Calu3 (cell line): ENCODE results near the gene ZNF141. TPM values are rescaled to one million over a fixed set of nuclear protein-coding genes. Genes with fewer than 3 reads are reported as not detected.

Source experiments
- BruUV-seq: library from RNA; stranded (reverse); fragments of 400-500 nt; replicated peaks from 2 replicates; lab custom pipeline; 2021; lab: Mats Ljungman, UMichigan
- CTCF ChIA-PET: fragments of 300-600 bp; sonication (Branson Sonifier 250); formaldehyde crosslinking; loops from one replicate; lab custom pipeline; 2022; ENCODE audit warnings: antibody characterized with exemption; lab: Charles Lee
- DNase-seq: peaks from one replicate; pipeline ENCODE4 v3.0.0; 2022
- H3K27ac Mint-ChIP-seq: one replicate; pipeline ENCODE4 v1.8.0; 2022; ENCODE audit warnings: mixed read lengths; ENCODE audit not compliant: unreplicated experiment
- H3K27me3 Mint-ChIP-seq: one replicate; pipeline ENCODE4 v1.8.0; 2022; ENCODE audit warnings: mixed read lengths; ENCODE audit not compliant: unreplicated experiment
- H3K36me3 Mint-ChIP-seq: one replicate; pipeline ENCODE4 v1.8.0; 2022; ENCODE audit warnings: mild to moderate bottlenecking, moderate library complexity, mixed read lengths; ENCODE audit not compliant: insufficient read depth, unreplicated experiment
- H3K4me1 Mint-ChIP-seq: one replicate; pipeline ENCODE4 v1.8.0; 2022; ENCODE audit warnings: mild to moderate bottlenecking, low read depth, mixed read lengths; ENCODE audit not compliant: unreplicated experiment
- H3K4me3 Mint-ChIP-seq: one replicate; pipeline ENCODE4 v1.8.0; 2022; ENCODE audit warnings: mild to moderate bottlenecking, low read depth, moderate library complexity, mixed read lengths; ENCODE audit not compliant: unreplicated experiment
- H3K9me3 Mint-ChIP-seq: one replicate; pipeline ENCODE4 v1.8.0; 2022; ENCODE audit warnings: low read depth, mixed read lengths; ENCODE audit not compliant: unreplicated experiment
- intact Hi-C: fragments of 100-400 bp; cut with micrococcal nuclease; formaldehyde crosslinking; loops from one replicate; pipeline ENCODE4 v1.10.0; 2022; ENCODE audit not compliant: unreplicated experiment
- total RNA-seq: library from RNA; stranded (reverse); gene quantifications from 2 replicates; pipeline ENCODE4 v1.2.3, GENCODE V29; 2022
- TF ChIP-seq, protein P1 (sequence below): fragments of 200-600 bp; IDR thresholded peaks from one replicate; pipeline ENCODE4 v1.8.0; 2022; ENCODE audit warnings: antibody characterized with exemption; ENCODE audit not compliant: unreplicated experiment

ZNF141 gene
- total RNA-seq, 1 experiment from 2014 or later: 18.1 TPM

DNA sequence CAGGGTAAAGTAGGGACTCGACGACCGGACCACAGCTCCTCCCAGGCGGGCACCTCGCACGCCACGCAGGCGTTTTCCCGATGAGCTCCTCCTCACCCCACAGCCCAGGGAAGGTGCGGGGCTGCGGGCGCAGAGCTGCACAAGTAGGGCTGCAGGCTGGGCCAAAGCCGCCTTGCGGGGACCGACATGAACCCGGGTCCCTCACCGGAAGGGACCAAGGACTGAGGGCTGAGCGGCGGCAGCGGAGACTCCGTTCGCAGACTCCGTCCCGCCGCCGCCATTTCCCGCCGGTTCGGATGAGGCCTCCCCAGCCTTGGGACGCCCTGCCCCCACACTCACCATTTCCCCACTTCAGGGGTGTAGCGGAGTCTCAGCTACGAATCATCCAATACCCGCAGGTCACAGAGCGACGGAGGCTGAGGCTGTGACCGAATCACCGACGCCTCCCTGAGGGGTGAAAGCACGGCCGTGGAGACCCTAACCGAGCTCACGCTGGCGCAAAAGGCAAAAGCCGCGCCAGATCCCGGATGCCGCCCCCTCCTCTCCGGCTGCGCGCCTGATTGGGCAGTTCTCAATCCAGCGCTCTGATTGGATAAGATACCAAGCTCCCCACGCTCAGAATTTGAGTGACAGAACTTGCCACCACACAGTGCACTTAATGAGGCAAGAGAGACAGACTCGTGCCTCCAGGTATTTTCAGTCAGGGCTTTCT lies 32.5 kb upstream of the ZNF141 start, which contains the start of gene ZNF732:
TSS of gene ZNF732 (minus strand) at position 506 of the 712 bp plus-strand sequence. CDS start at position 342, 164 bp downstream.
- CTCF ChIA-PET: no interaction called here
- no peak within 1 kb of the TSS for H3K27ac Mint-ChIP-seq
- no peaks in the 10 kb centered on the region for H3K27me3 Mint-ChIP-seq
- H3K4me3 Mint-ChIP-seq: no peak within 1 kb of the TSS
- no peaks in the 10 kb centered on the region for H3K36me3 Mint-ChIP-seq
- intact Hi-C loops: no loop called here
- no peak for DNase-seq
- H3K9me3 Mint-ChIP-seq: peaks cover 8% of the 10 kb centered on the region
- no peaks in the 10 kb centered on the region for H3K4me1 Mint-ChIP-seq
- TF ChIP-seq, protein P1, sequence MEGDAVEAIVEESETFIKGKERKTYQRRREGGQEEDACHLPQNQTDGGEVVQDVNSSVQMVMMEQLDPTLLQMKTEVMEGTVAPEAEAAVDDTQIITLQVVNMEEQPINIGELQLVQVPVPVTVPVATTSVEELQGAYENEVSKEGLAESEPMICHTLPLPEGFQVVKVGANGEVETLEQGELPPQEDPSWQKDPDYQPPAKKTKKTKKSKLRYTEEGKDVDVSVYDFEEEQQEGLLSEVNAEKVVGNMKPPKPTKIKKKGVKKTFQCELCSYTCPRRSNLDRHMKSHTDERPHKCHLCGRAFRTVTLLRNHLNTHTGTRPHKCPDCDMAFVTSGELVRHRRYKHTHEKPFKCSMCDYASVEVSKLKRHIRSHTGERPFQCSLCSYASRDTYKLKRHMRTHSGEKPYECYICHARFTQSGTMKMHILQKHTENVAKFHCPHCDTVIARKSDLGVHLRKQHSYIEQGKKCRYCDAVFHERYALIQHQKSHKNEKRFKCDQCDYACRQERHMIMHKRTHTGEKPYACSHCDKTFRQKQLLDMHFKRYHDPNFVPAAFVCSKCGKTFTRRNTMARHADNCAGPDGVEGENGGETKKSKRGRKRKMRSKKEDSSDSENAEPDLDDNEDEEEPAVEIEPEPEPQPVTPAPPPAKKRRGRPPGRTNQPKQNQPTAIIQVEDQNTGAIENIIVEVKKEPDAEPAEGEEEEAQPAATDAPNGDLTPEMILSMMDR: no peak
- BruUV-seq: no TSS peak

- CTCF ChIA-PET: no interaction called here
- H3K27me3 Mint-ChIP-seq: no peaks in the 10 kb centered on the region
- BruUV-seq: no TSS peak
- TF ChIP-seq, protein P1: no peak
- no peak overlapping the region for H3K4me3 Mint-ChIP-seq
- no peaks in the 10 kb centered on the region for H3K4me1 Mint-ChIP-seq
- H3K36me3 Mint-ChIP-seq: no peaks in the 10 kb centered on the region
- H3K9me3 Mint-ChIP-seq: peaks cover 6% of the 10 kb centered on the region
- intact Hi-C loops: no loop called here
- no peak for DNase-seq
- H3K27ac Mint-ChIP-seq: no peak overlapping the region
These were observed 31.1 kb upstream of the ZNF141 start for GRCh38 chr4:306551-306961.

DNA sequence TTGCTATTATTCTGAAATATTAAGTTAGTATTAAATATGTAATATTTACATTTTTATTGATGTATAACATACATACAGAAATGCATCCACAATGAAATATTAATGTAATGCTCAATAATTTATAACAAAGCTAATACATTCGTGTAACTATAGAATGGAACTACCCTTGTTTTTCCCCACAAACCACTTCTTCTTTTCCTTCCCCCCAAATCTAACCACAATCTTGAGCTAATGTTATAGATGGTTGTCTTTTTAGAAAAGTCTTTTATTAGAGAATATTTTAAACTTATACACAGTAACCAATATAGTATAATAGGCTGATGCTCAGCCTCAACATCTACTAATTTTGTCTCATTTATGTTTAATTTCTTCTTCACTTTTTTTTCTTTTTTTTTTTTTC lies 27.8 kb upstream of the ZNF141 start:
- no peak for DNase-seq
- CTCF ChIA-PET: no interaction called here
- no peak overlapping the region for H3K27ac Mint-ChIP-seq
- no peaks in the 10 kb centered on the region for H3K4me1 Mint-ChIP-seq
- TF ChIP-seq, protein P1: no peak
- H3K36me3 Mint-ChIP-seq: no peaks in the 10 kb centered on the region
- H3K4me3 Mint-ChIP-seq: no peak overlapping the region
- H3K9me3 Mint-ChIP-seq: peaks cover 3% of the 10 kb centered on the region
- no peaks in the 10 kb centered on the region for H3K27me3 Mint-ChIP-seq
- intact Hi-C loops: no loop called here
- no TSS peak for BruUV-seq

- CTCF ChIA-PET: no interaction called here
- no peak overlapping the region for H3K4me3 Mint-ChIP-seq
These were observed 23.2 kb upstream of the ZNF141 start for GRCh38 chr4:314296-314903.

More at GRCh38 chr4:314296-314903, 23.2 kb upstream of the ZNF141 start:
- no peak for DNase-seq
- no TSS peak for BruUV-seq
- Mint-ChIP-seq H3K27me3 (no peaks in the 10 kb centered on the region), H3K36me3 (no peaks in the 10 kb centered on the region), H3K27ac (no peak overlapping the region), H3K4me1 (no peaks in the 10 kb centered on the region), H3K9me3 (peaks cover 14% of the 10 kb centered on the region)
- TF ChIP-seq, protein P1: no peak
- intact Hi-C loops: no loop called here
